Breast epithelium (tissue), 3 donors: Measurements from ENCODE around the gene ARL4A.

Experiments used
- POLR2AphosphoS5 ChIP-seq, 3 donors: sonication (generic); formaldehyde crosslinking; IDR thresholded peaks; one replicate each; pipeline ENCODE4 v1.6.1; 2017; ENCODE audit warnings: antibody characterized with exemption in 3 of 3
- TF ChIP-seq, protein P1 (sequence below), 3 donors: fragments of 450-650 bp; IDR thresholded peaks; one replicate each; pipeline ENCODE4 v1.5.1; 2016 to 2017; ENCODE audit warnings: antibody characterized with exemption in 3 of 3, mild to moderate bottlenecking in 3 of 3, moderate library complexity in 3 of 3

- no peak for TF ChIP-seq POLR2AphosphoS5 (IDR thresholded peaks at IDR 0.05)
- TF ChIP-seq, protein P1, sequence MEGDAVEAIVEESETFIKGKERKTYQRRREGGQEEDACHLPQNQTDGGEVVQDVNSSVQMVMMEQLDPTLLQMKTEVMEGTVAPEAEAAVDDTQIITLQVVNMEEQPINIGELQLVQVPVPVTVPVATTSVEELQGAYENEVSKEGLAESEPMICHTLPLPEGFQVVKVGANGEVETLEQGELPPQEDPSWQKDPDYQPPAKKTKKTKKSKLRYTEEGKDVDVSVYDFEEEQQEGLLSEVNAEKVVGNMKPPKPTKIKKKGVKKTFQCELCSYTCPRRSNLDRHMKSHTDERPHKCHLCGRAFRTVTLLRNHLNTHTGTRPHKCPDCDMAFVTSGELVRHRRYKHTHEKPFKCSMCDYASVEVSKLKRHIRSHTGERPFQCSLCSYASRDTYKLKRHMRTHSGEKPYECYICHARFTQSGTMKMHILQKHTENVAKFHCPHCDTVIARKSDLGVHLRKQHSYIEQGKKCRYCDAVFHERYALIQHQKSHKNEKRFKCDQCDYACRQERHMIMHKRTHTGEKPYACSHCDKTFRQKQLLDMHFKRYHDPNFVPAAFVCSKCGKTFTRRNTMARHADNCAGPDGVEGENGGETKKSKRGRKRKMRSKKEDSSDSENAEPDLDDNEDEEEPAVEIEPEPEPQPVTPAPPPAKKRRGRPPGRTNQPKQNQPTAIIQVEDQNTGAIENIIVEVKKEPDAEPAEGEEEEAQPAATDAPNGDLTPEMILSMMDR (IDR thresholded peaks at IDR 0.05): no peak
Observed at GRCh38 chr7:12711124-12711523, 23.7 kb downstream of the ARL4A start.
